Measurements from ENCODE around the gene WNT2B.

- TF ChIP-seq CTCF (tag by site-specific recombination; IDR thresholded peaks at IDR 0.05) (no peak), ZNF335 (tag by site-specific recombination; conservative IDR thresholded peaks at IDR 0.05) (no peak), ZNF449 (tag by site-specific recombination; IDR thresholded peaks at IDR 0.05) (no peak), TCF7L2 (IDR thresholded peaks at IDR 0.05; ENCODE audit: borderline replicate concordance, low read depth, low read length) (no peak), HOXA7 (CRISPR knock-in tag; IDR thresholded peaks at IDR 0.05; ENCODE audit: borderline replicate concordance) (no peak), ZNF248 (tag by site-specific recombination; IDR thresholded peaks at IDR 0.05) (no peak), ZNF677 (tag by site-specific recombination; IDR thresholded peaks at IDR 0.05) (no peak), SCRT1 (tag by site-specific recombination; IDR thresholded peaks at IDR 0.05; ENCODE audit: borderline replicate concordance) (no peak), ZNF580 (tag by site-specific recombination; IDR thresholded peaks at IDR 0.05) (no peak), ZNF175 (tag by site-specific recombination; IDR thresholded peaks at IDR 0.05) (no peak), ZNF140 (tag by site-specific recombination; IDR thresholded peaks at IDR 0.05) (no peak)
- TF ChIP-seq, protein P1, sequence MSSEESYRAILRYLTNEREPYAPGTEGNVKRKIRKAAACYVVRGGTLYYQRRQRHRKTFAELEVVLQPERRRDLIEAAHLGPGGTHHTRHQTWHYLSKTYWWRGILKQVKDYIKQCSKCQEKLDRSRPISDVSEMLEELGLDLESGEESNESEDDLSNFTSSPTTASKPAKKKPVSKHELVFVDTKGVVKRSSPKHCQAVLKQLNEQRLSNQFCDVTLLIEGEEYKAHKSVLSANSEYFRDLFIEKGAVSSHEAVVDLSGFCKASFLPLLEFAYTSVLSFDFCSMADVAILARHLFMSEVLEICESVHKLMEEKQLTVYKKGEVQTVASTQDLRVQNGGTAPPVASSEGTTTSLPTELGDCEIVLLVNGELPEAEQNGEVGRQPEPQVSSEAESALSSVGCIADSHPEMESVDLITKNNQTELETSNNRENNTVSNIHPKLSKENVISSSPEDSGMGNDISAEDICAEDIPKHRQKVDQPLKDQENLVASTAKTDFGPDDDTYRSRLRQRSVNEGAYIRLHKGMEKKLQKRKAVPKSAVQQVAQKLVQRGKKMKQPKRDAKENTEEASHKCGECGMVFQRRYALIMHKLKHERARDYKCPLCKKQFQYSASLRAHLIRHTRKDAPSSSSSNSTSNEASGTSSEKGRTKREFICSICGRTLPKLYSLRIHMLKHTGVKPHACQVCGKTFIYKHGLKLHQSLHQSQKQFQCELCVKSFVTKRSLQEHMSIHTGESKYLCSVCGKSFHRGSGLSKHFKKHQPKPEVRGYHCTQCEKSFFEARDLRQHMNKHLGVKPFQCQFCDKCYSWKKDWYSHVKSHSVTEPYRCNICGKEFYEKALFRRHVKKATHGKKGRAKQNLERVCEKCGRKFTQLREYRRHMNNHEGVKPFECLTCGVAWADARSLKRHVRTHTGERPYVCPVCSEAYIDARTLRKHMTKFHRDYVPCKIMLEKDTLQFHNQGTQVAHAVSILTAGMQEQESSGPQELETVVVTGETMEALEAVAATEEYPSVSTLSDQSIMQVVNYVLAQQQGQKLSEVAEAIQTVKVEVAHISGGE (tag by site-specific recombination; conservative IDR thresholded peaks at IDR 0.05; ENCODE audit: low read depth): no peak
Measured at GRCh38 chr1:112505400-112505785, 3.4 kb upstream of the WNT2B start.
